ENCODE results near the gene TM2D3. TPM values are rescaled to one million over a fixed set of nuclear protein-coding genes. Genes with fewer than 3 reads are reported as not detected.

The TM2D3 gene
- total and polyA plus RNA-seq, 7 donors = 30.4 to 69.6 (median 42.4) TPM

DNA sequence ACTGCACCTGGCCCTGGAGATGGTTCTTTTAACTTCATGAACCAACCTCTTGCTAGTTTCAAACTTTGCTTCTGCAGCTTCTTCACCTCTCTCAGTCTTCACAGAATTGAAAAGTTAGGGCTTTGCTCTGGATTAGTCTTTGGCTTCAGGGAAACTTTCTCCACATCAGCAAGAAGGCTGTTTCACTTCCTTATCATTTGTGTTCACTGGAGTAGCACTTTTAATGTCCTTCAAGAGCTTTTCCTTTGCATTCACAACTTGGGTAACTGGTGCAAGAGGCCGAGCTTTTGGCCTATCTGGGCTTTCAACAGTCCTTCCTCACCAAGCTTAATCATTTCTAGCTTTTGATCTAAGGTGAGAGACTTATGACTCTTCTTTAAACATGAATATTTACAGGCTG lies 15.7 kb upstream of the TM2D3 start:
- H3K4me3 ChIP-seq = no peak overlapping the region
- H3K27me3 ChIP-seq (ENCODE audit: insufficient read depth in 3 of 3, low read length in 2 of 3) = no peaks in the 10 kb centered on the region
- no peak overlapping the region for H3K27ac ChIP-seq
- ATAC-seq (no peak), DNase-seq (no peak)
- TF ChIP-seq, protein P1, sequence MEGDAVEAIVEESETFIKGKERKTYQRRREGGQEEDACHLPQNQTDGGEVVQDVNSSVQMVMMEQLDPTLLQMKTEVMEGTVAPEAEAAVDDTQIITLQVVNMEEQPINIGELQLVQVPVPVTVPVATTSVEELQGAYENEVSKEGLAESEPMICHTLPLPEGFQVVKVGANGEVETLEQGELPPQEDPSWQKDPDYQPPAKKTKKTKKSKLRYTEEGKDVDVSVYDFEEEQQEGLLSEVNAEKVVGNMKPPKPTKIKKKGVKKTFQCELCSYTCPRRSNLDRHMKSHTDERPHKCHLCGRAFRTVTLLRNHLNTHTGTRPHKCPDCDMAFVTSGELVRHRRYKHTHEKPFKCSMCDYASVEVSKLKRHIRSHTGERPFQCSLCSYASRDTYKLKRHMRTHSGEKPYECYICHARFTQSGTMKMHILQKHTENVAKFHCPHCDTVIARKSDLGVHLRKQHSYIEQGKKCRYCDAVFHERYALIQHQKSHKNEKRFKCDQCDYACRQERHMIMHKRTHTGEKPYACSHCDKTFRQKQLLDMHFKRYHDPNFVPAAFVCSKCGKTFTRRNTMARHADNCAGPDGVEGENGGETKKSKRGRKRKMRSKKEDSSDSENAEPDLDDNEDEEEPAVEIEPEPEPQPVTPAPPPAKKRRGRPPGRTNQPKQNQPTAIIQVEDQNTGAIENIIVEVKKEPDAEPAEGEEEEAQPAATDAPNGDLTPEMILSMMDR (IDR thresholded peaks at IDR 0.05) = no peak
- H3K9me3 ChIP-seq = no peaks in the 10 kb centered on the region
- no peaks in the 10 kb centered on the region for H3K4me1 ChIP-seq
- intact Hi-C loops (cut with DNase I) = no loop called here
- H3K36me3 ChIP-seq (ENCODE audit: insufficient read depth in 1 of 2, low read depth in 1 of 2) = peaks cover 0 to 67% of the 10 kb centered on the region in 2 donors
- WGBS, 3 donors = 94 to 97% (median 96%) methylated on average over 1 of the region's 1 CpG

DNA sequence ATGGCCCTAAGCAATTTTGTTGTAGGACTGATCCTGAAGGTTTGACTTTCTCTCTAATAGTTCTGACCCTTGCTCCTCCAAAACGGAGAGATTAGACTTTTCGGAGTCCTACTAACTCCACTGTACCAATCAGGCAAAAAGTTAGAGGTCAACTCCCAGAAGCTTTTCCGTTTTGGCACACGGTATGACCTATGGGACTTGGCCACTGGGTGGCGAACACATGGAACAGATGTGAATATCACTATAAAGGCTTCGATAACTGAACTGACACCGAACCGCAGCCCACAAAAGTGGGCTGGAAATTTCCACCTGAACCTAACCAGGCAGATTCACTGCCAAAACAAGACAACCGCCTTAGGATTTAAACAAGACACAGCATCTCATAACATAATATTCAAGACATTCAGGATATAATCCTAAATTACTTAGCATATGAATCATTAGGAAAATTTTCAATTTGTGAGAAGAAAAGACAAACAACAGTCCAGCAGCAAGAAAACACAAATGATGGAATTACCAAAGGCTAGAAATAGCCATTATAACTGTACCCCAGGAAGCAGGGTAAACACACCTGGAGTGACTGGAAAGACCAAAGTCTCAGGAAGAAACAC lies 12.2 kb upstream of the TM2D3 start:
- no peak overlapping the region for H3K4me3 ChIP-seq

DNA sequence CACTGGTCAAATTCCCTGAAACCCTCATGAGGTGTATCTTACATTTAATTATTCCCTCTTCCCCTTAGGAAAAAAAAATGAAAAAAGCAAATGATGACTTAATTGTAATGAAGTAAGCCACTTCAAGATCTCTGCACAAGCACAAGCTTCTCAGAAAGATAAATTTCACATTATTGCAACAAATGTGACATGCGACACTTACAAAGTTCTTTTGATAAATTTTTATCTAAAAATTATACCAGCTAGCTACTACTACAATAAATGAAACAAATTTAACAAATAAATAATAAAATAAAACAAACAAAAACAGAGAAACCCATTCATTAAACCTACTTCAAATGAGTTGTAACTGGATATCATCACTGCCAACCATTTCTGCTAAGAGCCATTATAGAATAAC lies 10.0 kb upstream of the TM2D3 start:
- DNase-seq (no peak), ATAC-seq (no peak)
- WGBS, 3 donors = 97 to 99% (median 98%) methylated on average over 1 of the region's 1 CpG
- H3K27me3 ChIP-seq (ENCODE audit: insufficient read depth in 3 of 3, low read length in 2 of 3) = no peaks in the 10 kb centered on the region
- intact Hi-C loops (cut with DNase I) = no loop called here
- H3K4me3 ChIP-seq = no peak overlapping the region
- H3K36me3 ChIP-seq (ENCODE audit: insufficient read depth in 1 of 2, low read depth in 1 of 2) = peaks cover 0 to 38% of the 10 kb centered on the region in 2 donors
- no peak overlapping the region for H3K27ac ChIP-seq
- TF ChIP-seq, protein P1 (IDR thresholded peaks at IDR 0.05) = no peak
- H3K4me1 ChIP-seq = no peaks in the 10 kb centered on the region
- no peaks in the 10 kb centered on the region for H3K9me3 ChIP-seq

More for the DNA sequence above, 12.2 kb upstream of the TM2D3 start:
- Histone ChIP-seq H3K27ac (no peak overlapping the region), H3K27me3 (ENCODE audit: insufficient read depth in 3 of 3, low read length in 2 of 3) (no peaks in the 10 kb centered on the region), H3K4me1 (no peaks in the 10 kb centered on the region), H3K9me3 (no peaks in the 10 kb centered on the region), H3K36me3 (ENCODE audit: insufficient read depth in 1 of 2, low read depth in 1 of 2) (peaks cover 0 to 48% of the 10 kb centered on the region in 2 donors)
- ATAC-seq (no peak), DNase-seq (no peak)
- 69 to 82% (median 71%) methylated on average over 9 of the region's 9 CpGs for WGBS, 3 donors
- TF ChIP-seq, protein P1 (IDR thresholded peaks at IDR 0.05) = no peak
- intact Hi-C loops (cut with DNase I) = no loop called here

DNA sequence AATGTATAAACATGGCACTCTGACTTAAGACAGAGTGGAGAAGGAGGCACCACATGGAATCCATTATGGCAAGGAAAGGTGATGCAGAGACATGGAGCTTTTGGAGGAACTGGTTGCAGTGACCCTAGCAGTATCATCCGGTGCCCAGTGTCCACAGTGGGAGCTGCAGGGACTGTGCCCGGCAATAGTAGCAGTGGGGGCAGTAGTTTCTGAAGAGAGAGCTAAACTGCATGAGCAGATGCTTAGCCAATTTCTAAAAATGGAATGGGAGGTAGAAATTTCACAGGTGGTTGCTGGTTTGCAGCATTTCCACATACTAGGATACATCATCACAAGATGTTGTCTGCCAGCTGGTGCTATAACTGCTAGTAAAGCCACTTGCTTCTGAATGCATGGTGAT lies 7.8 kb upstream of the TM2D3 start:
- Histone ChIP-seq H3K4me3 (no peak overlapping the region), H3K9me3 (no peaks in the 10 kb centered on the region), H3K27ac (no peak overlapping the region), H3K27me3 (ENCODE audit: insufficient read depth in 3 of 3, low read length in 2 of 3) (no peaks in the 10 kb centered on the region), H3K36me3 (ENCODE audit: insufficient read depth in 1 of 2, low read depth in 1 of 2) (peaks cover 0 to 54% of the 10 kb centered on the region in 2 donors), H3K4me1 (no peaks in the 10 kb centered on the region)
- DNase-seq (no peak), ATAC-seq (peak; percentile 38 to 76 (median 49))
- WGBS, 3 donors = 91 to 98% (median 92%) methylated on average over 2 of the region's 2 CpGs
- intact Hi-C loops (cut with DNase I) = no loop called here
- TF ChIP-seq, protein P1 (IDR thresholded peaks at IDR 0.05) = no peak

Measured in psoas muscle (tissue), 8 donors.